GM12872 (cell line): ENCODE data around the gene DIS3L2.

Experiments
- CTCF ChIP-seq: IDR thresholded peaks from 3 replicates; pipeline ENCODE4 v1.5.1; 2011; ENCODE audit warnings: low read depth, mild to moderate bottlenecking, low read length, moderate library complexity; ENCODE audit not compliant: insufficient read depth

DIS3L2 gene

GRCh38 chr2:232022718-232023117 is 61.2 kb downstream of the DIS3L2 start:
- no peak for TF ChIP-seq CTCF

- no peak for TF ChIP-seq CTCF
Observed at GRCh38 chr2:232023426-232023825, 61.9 kb downstream of the DIS3L2 start.

- no peak for TF ChIP-seq CTCF
Observed at GRCh38 chr2:232024457-232024856, 62.9 kb downstream of the DIS3L2 start.

GRCh38 chr2:232026910-232027309 is 65.4 kb downstream of the DIS3L2 start:
- TF ChIP-seq CTCF: no peak

GRCh38 chr2:232027530-232027929 is 66.0 kb downstream of the DIS3L2 start:
- TF ChIP-seq CTCF: no peak

- TF ChIP-seq CTCF: no peak
Observed at GRCh38 chr2:232028071-232028470, 66.6 kb downstream of the DIS3L2 start.

GRCh38 chr2:232028631-232029030 is 67.1 kb downstream of the DIS3L2 start:
- TF ChIP-seq CTCF: no peak

GRCh38 chr2:232029346-232029745 is 67.8 kb downstream of the DIS3L2 start:
- no peak for TF ChIP-seq CTCF
